H1 (cell line): ENCODE measurements around the gene MEF2B. TPM values are rescaled to one million over a fixed set of nuclear protein-coding genes. Genes with fewer than 3 reads are reported as not detected.

Experiments used
- CTCF ChIA-PET: fragments of 300-600 bp; sonication (Branson Sonifier 250); formaldehyde crosslinking; loops from one replicate; lab custom pipeline; 2021; ENCODE audit not compliant: partially characterized antibody; lab: Charles Lee
- POLR2A ChIA-PET: fragments of 300-600 bp; sonication (Branson Sonifier 250); formaldehyde crosslinking; loops from one replicate; lab custom pipeline; 2021; ENCODE audit warnings: inconsistent platforms; ENCODE audit not compliant: partially characterized antibody; lab: Charles Lee
- DNase-seq, 2 experiments: peaks; one replicate each; pipeline versions ENCODE4 v3.0.0 to v3.0.0-alpha.2; 2010 to 2022; ENCODE audit warnings: low spot score in 2 of 2, low read depth in 1 of 2, mixed read lengths in 1 of 2
- FAIRE-seq: peaks from 2 replicates; lab custom pipeline; 2011; peaks lifted over from hg19 to GRCh38; lab: Jason Lieb, UNC
- H2AFZ ChIP-seq: 2 replicates; pipeline ENCODE4 v1.8.1; 2012; ENCODE audit warnings: low read length, inconsistent platforms
- H2AK5ac ChIP-seq: 2 replicates; pipeline ENCODE4 v1.6.1; 2013; ENCODE audit warnings: low read depth, low read length
- H2BK120ac ChIP-seq: replicated peaks from 2 replicates; pipeline ENCODE3; 2013; ENCODE audit warnings: low read depth, low read length, inconsistent platforms
- H2BK12ac ChIP-seq: 2 replicates; pipeline ENCODE4 v1.6.1; 2013; ENCODE audit warnings: low read depth, low read length
- H2BK15ac ChIP-seq: 2 replicates; pipeline ENCODE4 v1.6.1; 2013; ENCODE audit warnings: low read length
- H2BK20ac ChIP-seq: 2 replicates; pipeline ENCODE4 v1.6.1; 2013; ENCODE audit warnings: low read length
- H2BK5ac ChIP-seq: 2 replicates; pipeline ENCODE4 v1.6.1; 2013; ENCODE audit warnings: low read depth, low read length
- H3K14ac ChIP-seq: 2 replicates; pipeline ENCODE4 v1.6.1; 2013; ENCODE audit warnings: inconsistent platforms; ENCODE audit not compliant: insufficient read length
- H3K18ac ChIP-seq: 2 replicates; pipeline ENCODE4 v1.6.1; 2013; ENCODE audit warnings: low read length; ENCODE audit errors: extremely low read depth
- H3K23ac ChIP-seq: 2 replicates; pipeline ENCODE4 v1.6.1; 2013; ENCODE audit warnings: inconsistent platforms; ENCODE audit not compliant: insufficient read length
- H3K23me2 ChIP-seq: 2 replicates; pipeline ENCODE4 v1.6.1; 2013; ENCODE audit warnings: low read depth, low read length
- H3K27ac ChIP-seq: 2 replicates; pipeline ENCODE4 v1.6.1; 2011; ENCODE audit warnings: low read depth, low read length, inconsistent platforms
- H3K27me3 ChIP-seq, 4 experiments: replicated peaks in 1 of 4; 1 replicate in 1 of 4; 2 replicates in 3 of 4; pipeline versions ENCODE4 v1.6.1 to v1.8.1; 2011 to 2013; ENCODE audit warnings: low read length in 3 of 4, mild to moderate bottlenecking in 3 of 4, inconsistent platforms in 2 of 4, mixed read lengths in 2 of 4, moderate library complexity in 1 of 4; ENCODE audit not compliant: control insufficient read depth in 3 of 4, insufficient read depth in 3 of 4; ENCODE audit errors: extremely low read depth in 1 of 4
- H3K36me3 ChIP-seq, 4 experiments: 2 replicates each; pipeline versions ENCODE4 v1.6.1 to v1.8.1; 2011 to 2013; ENCODE audit warnings: mild to moderate bottlenecking in 4 of 4, low read length in 3 of 4, moderate library complexity in 2 of 4, control low read depth in 1 of 4, inconsistent platforms in 1 of 4; ENCODE audit not compliant: insufficient read depth in 4 of 4, control insufficient read depth in 2 of 4
- H3K4ac ChIP-seq: replicated peaks from 2 replicates; pipeline ENCODE3; 2013; ENCODE audit warnings: low read length, low read depth, mixed read lengths, inconsistent platforms; ENCODE audit not compliant: insufficient read length
- H3K4me1 ChIP-seq, 4 experiments: replicated peaks in 1 of 4; 1 replicate in 1 of 4; 2 replicates in 3 of 4; pipeline versions ENCODE4 v1.6.1 to v1.8.1; 2011 to 2013; ENCODE audit warnings: low read length in 3 of 4, inconsistent platforms in 2 of 4, mixed read lengths in 1 of 4; ENCODE audit not compliant: insufficient read depth in 4 of 4, control insufficient read depth in 3 of 4
- H3K4me2 ChIP-seq, 2 experiments: 2 replicates each; pipeline versions ENCODE4 v1.6.1 to v1.8.1; 2011 to 2013; ENCODE audit warnings: low read depth in 2 of 2, low read length in 2 of 2, control low read depth in 1 of 2, inconsistent platforms in 1 of 2, mild to moderate bottlenecking in 1 of 2; ENCODE audit not compliant: insufficient read depth in 1 of 2
- H3K4me3 ChIP-seq, 4 experiments: fragments of 200-600, 300-600 bp in 1 of 4; sonication (generic), shearing (Covaris generic), sonication (Bioruptor Twin) in 1 of 4; 2 replicates each; pipeline versions ENCODE4 v1.5.1 to v1.8.1; 2011 to 2016; ENCODE audit warnings: low read length in 4 of 4, low read depth in 3 of 4, control low read depth in 2 of 4, inconsistent platforms in 2 of 4, mild to moderate bottlenecking in 2 of 4, mixed read lengths in 1 of 4, moderate library complexity in 1 of 4; ENCODE audit not compliant: insufficient read depth in 2 of 4; ENCODE audit errors: extremely low read depth in 1 of 4
- H3K56ac ChIP-seq: replicated peaks from 2 replicates; pipeline ENCODE3; 2013; ENCODE audit warnings: low read depth, mild to moderate bottlenecking, mixed read lengths, low read length, inconsistent platforms; ENCODE audit not compliant: insufficient read length
- H3K79me1 ChIP-seq: 2 replicates; pipeline ENCODE4 v1.6.1; 2013; ENCODE audit warnings: low read depth, low read length, control low read depth
- H3K79me2 ChIP-seq, 2 experiments: 2 replicates each; pipeline versions ENCODE4 v1.6.1 to v1.8.1; 2012 to 2013; ENCODE audit warnings: low read length in 2 of 2, mild to moderate bottlenecking in 2 of 2, inconsistent platforms in 1 of 2; ENCODE audit not compliant: insufficient read depth in 2 of 2, control insufficient read depth in 1 of 2
- H3K9ac ChIP-seq, 4 experiments: replicated peaks in 1 of 4; 1 replicate in 1 of 4; 2 replicates in 3 of 4; pipeline versions ENCODE4 v1.6.1 to v1.8.1; 2011 to 2013; ENCODE audit warnings: low read depth in 3 of 4, low read length in 3 of 4, control low read depth in 2 of 4, mild to moderate bottlenecking in 2 of 4, moderate library complexity in 2 of 4, inconsistent platforms in 1 of 4; ENCODE audit errors: extremely low read depth in 1 of 4
- H3K9me3 ChIP-seq, 2 experiments: 2 replicates each; pipeline versions ENCODE4 v1.6.1 to v1.8.1; 2012 to 2013; ENCODE audit warnings: mild to moderate bottlenecking in 2 of 2, moderate library complexity in 2 of 2, control low read depth in 1 of 2, inconsistent platforms in 1 of 2, low read depth in 1 of 2, low read length in 1 of 2, mixed read lengths in 1 of 2; ENCODE audit not compliant: insufficient read depth in 2 of 2
- H4K20me1 ChIP-seq, 2 experiments: replicated peaks in 1 of 2; 2 replicates each; pipeline versions ENCODE3 to v1.8.1; 2011 to 2013; ENCODE audit warnings: inconsistent platforms in 2 of 2, low read length in 2 of 2, mild to moderate bottlenecking in 1 of 2; ENCODE audit not compliant: insufficient read depth in 2 of 2, control insufficient read depth in 1 of 2
- H4K5ac ChIP-seq: 2 replicates; pipeline ENCODE4 v1.6.1; 2013; ENCODE audit warnings: low read length, low read depth, mixed read lengths, inconsistent platforms; ENCODE audit not compliant: insufficient read length
- H4K8ac ChIP-seq: 2 replicates; pipeline ENCODE4 v1.8.0; 2013; ENCODE audit warnings: mild to moderate bottlenecking, moderate library complexity, low read length, inconsistent platforms; ENCODE audit not compliant: insufficient read depth; ENCODE audit errors: extremely low read depth
- H4K91ac ChIP-seq: replicated peaks from 2 replicates; pipeline ENCODE3; 2013; ENCODE audit warnings: low read length, mixed read lengths, inconsistent platforms; ENCODE audit not compliant: insufficient read length
- GABPA ChIP-seq: IDR thresholded peaks from 2 replicates; pipeline ENCODE4 v1.6.1; 2011; ENCODE audit warnings: mild to moderate bottlenecking, low read length, moderate library complexity, borderline replicate concordance; ENCODE audit not compliant: insufficient read depth
- POU5F1 ChIP-seq: IDR thresholded peaks from 2 replicates; pipeline ENCODE4 v1.6.1; 2011; ENCODE audit warnings: low read depth, mild to moderate bottlenecking, low read length, moderate library complexity
- SIX5 ChIP-seq: IDR thresholded peaks from 2 replicates; pipeline ENCODE4 v1.6.1; 2011; ENCODE audit warnings: mild to moderate bottlenecking, low read depth, low read length
- WGBS, 2 experiments: shearing (Covaris generic) in 1 of 2; methylation state at CpG; one replicate each; pipeline versions ENCODE4 v1.1.6 to v1.1.7; 2013 to 2015; ENCODE audit warnings: low lambda C conversion rate in 2 of 2, mixed read lengths in 2 of 2, inconsistent platforms in 1 of 2, low coverage in 1 of 2, missing lambda C conversion rate in 1 of 2; ENCODE audit not compliant: insufficient replicate concordance in 2 of 2, insufficient coverage in 1 of 2, insufficient read length in 1 of 2; ENCODE audit errors: extremely low coverage in 1 of 2, missing lambda C conversion rate in 1 of 2; 5-methylcytosine and 5-hydroxymethylcytosine counted together
- long read RNA-seq, 2 experiments: library from RNA in 1 of 2; library from capped mRNA in 1 of 2; stranded (forward); transcript quantifications; one replicate each; pipeline ENCODE4 v2.0.0, GENCODE V29; 2021; ENCODE audit warnings: inconsistent platforms in 1 of 2
- polyA minus RNA-seq, 3 experiments: library from RNA; depleted of rRNA, polyadenylated mRNA; stranded (reverse); fragments of >200 nt; gene quantifications; 1 replicate in 2 of 3; 2 replicates in 1 of 3; pipeline ENCODE4 v1.2.3, GENCODE V29; 2011
- polyA plus RNA-seq, 7 experiments: library from polyadenylated mRNA; depleted of rRNA in 3 of 7; stranded (reverse) in 5 of 7; unstranded in 2 of 7; fragments of >200 nt in 5 of 7; fragments of 200-250 nt in 2 of 7; gene quantifications; 1 replicate in 5 of 7; 2 replicates in 1 of 7; 4 replicates in 1 of 7; pipeline versions ENCODE4 v1.2.1 to v1.2.3, GENCODE V29; 2011 to 2013; ENCODE audit warnings: missing spikeins in 2 of 7, mixed read lengths in 2 of 7
- total RNA-seq: library from RNA; stranded (reverse); fragmentation: NEBNext Ultra II Directional; extraction: Animal tissue kit (Norgen Biotek cat#: 25700); gene quantifications from 2 replicates; pipeline ENCODE4 v1.2.1, GENCODE V29; 2021
- TF ChIP-seq, protein P1 (sequence below): IDR thresholded peaks from 2 replicates; pipeline ENCODE4 v1.6.1; 2012; ENCODE audit warnings: inconsistent platforms
- TF ChIP-seq, protein P2 (sequence below), 3 experiments: IDR thresholded peaks; 1 replicate in 2 of 3; 2 replicates in 1 of 3; pipeline versions ENCODE4 v1.5.1 to v1.6.1; 2011; ENCODE audit warnings: low read length in 3 of 3, mild to moderate bottlenecking in 3 of 3, inconsistent platforms in 2 of 3, low read depth in 1 of 3, moderate library complexity in 1 of 3; ENCODE audit not compliant: insufficient read depth in 1 of 3; ENCODE audit errors: control extremely low read depth in 1 of 3

MEF2B gene
- 2.8 and 4.1 TPM in 2 replicates for total RNA-seq
- 3.7 and 17.8 TPM in 2 replicates for polyA plus RNA-seq (2011; rRNA removed)
- polyA plus RNA-seq (2011; cell fraction: cytosol; rRNA removed): 8.9 TPM
- polyA plus RNA-seq (2011; cell fraction: nucleus; rRNA removed): 17.1 TPM
- 1.4 to 2.8 TPM (median 1.6 TPM) in 4 replicates for polyA plus RNA-seq (2012, experiment 1 of 2)
- 1.7 TPM for polyA plus RNA-seq (2012, experiment 2 of 2)
- 1.1 TPM for polyA plus RNA-seq (2013, experiment 1 of 2)
- polyA plus RNA-seq (2013, experiment 2 of 2): 1.5 TPM
- 0.76 and 2.1 TPM in 2 replicates for polyA minus RNA-seq (2011; rRNA and poly(A)+ RNA removed)
- polyA minus RNA-seq (2011; cell fraction: cytosol; rRNA and poly(A)+ RNA removed): not detected
- 1.4 TPM for polyA minus RNA-seq (2011; cell fraction: nucleus; rRNA and poly(A)+ RNA removed)
- long read RNA-seq, experiment 1, partial matches to known transcripts: 1 of 1 reads
- long read RNA-seq, experiment 1, other reads (novel, unspliced or antisense): 0 of 1 reads
- long read RNA-seq, experiment 2: 0 reads

DNA sequence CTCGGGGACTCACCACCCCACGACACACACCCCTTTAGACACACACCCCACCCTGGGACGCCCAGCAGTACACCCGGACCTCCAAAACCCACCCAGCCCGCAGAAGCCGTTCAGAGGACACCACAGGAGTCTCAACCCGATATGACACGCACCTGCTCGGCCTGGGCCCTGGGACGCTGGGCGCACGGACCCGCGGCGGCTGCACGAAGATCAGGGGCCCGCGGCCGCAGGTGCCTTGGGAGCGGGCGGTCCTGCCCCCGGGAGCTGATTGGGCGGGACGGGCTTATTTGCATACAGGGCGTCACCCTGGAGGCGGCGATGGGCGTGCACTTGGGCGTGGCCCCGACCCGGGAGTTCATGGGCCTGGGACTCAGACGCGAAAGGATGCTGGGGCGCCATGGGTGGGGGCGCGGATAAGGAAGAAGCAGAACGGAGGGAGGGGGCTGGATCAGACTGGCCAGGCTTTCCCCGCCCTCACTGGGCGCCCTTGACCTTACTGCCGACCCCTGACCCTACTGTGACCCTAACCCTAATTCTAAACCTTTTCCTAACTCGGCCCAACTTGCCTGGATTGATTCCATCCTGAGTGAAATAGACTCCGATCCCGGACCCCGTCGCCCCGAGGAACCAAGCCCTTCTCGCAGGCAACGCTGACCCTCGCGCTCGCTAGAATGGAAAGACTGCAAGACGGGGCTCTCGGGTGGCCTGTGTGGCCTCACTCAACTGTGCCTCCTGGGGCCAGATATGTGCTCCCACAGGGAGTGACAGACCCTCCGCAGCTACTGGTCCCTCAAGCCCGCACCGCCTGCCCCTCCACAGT is at the start of gene MEF2B:
MEF2B (minus strand) TSS at position 211 of the 820 bp plus-strand sequence. CDS start 19,528 bp downstream, outside the sequence.
- H2BK15ac ChIP-seq: no peak within 1 kb of the TSS
- H4K8ac ChIP-seq: no peak within 1 kb of the TSS; the same call in 1 of the 2 replicates
- no peak within 1 kb of the TSS for H4K91ac ChIP-seq
- H3K79me1 ChIP-seq: no peaks in the 10 kb centered on the region
- H4K20me1 ChIP-seq: peaks cover 0 to 8% of the 10 kb centered on the region in 2 experiments
- H2AFZ ChIP-seq: no peak within 1 kb of the TSS
- peak within 1 kb of the TSS; percentile 18; the same call in 1 of the 2 replicates for H2BK5ac ChIP-seq
- FAIRE-seq (no peak), DNase-seq (peak; percentile 59 to 96)
- H3K4ac ChIP-seq: no peak within 1 kb of the TSS
- peaks cover 0 to 23% (median 11%) of the 10 kb centered on the region in 4 experiments; a peak in 6 of 7 replicates for H3K4me1 ChIP-seq
- no peaks in the 10 kb centered on the region for H3K79me2 ChIP-seq
- peaks cover 2 to 16% (median 11%) of the 10 kb centered on the region in 4 experiments for H3K27me3 ChIP-seq
- no peak within 1 kb of the TSS for H2BK12ac ChIP-seq
- WGBS, 2 experiments: 19% methylated on average over 52 of the region's 56 CpGs; no CpG with 5 or more reads in 1 of the 2 experiments
- H3K9me3 ChIP-seq: no peaks in the 10 kb centered on the region
- H3K18ac ChIP-seq: no peak within 1 kb of the TSS; the same call in none of the 2 replicates
- no peaks in the 10 kb centered on the region; a peak in 1 of 8 replicates for H3K36me3 ChIP-seq
- ChIA-PET POLR2A (interaction anchor here (0.9 to 11.8 kb wide), 7 partner anchors 11 to 111 kb away, joined by 3 to 133 read pairs (median 5); no protein-coding TSS in a partner anchor), CTCF (interaction anchor here (0.6 to 7.1 kb wide), 7 partner anchors 10 to 1585 kb away, joined by 3 to 109 read pairs (median 4); no protein-coding TSS in a partner anchor)
- H3K4me3 ChIP-seq: peak within 1 kb of the TSS; percentile 15 to 59 (median 28); a peak in 7 of 8 replicates
- H4K5ac ChIP-seq: no peak within 1 kb of the TSS
- H3K14ac ChIP-seq: no peak within 1 kb of the TSS
- H3K23me2 ChIP-seq: peaks cover 7% of the 10 kb centered on the region; the same call in 1 of the 2 replicates
- H3K23ac ChIP-seq: no peak within 1 kb of the TSS
- H2AK5ac ChIP-seq: peak within 1 kb of the TSS; percentile 14
- H3K4me2 ChIP-seq: peak within 1 kb of the TSS; percentile 70 to 81
- H3K27ac ChIP-seq: no peak within 1 kb of the TSS
- H3K56ac ChIP-seq: no peak within 1 kb of the TSS
- peak within 1 kb of the TSS in 1 of 4 experiments; percentile 26; a peak in 1 of 7 replicates for H3K9ac ChIP-seq
- no peak within 1 kb of the TSS for H2BK20ac ChIP-seq
- H2BK120ac ChIP-seq: no peak within 1 kb of the TSS
- TF ChIP-seq SIX5: no peak
- TF ChIP-seq, protein P1, sequence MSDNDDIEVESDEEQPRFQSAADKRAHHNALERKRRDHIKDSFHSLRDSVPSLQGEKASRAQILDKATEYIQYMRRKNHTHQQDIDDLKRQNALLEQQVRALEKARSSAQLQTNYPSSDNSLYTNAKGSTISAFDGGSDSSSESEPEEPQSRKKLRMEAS: peak; percentile 57; the same call in 1 of the 2 replicates
- TF ChIP-seq POU5F1: no peak
- 0 out of 2 replicates have a peak, but pooled peaks have one; percentile 22 for TF ChIP-seq GABPA
- TF ChIP-seq, protein P2, sequence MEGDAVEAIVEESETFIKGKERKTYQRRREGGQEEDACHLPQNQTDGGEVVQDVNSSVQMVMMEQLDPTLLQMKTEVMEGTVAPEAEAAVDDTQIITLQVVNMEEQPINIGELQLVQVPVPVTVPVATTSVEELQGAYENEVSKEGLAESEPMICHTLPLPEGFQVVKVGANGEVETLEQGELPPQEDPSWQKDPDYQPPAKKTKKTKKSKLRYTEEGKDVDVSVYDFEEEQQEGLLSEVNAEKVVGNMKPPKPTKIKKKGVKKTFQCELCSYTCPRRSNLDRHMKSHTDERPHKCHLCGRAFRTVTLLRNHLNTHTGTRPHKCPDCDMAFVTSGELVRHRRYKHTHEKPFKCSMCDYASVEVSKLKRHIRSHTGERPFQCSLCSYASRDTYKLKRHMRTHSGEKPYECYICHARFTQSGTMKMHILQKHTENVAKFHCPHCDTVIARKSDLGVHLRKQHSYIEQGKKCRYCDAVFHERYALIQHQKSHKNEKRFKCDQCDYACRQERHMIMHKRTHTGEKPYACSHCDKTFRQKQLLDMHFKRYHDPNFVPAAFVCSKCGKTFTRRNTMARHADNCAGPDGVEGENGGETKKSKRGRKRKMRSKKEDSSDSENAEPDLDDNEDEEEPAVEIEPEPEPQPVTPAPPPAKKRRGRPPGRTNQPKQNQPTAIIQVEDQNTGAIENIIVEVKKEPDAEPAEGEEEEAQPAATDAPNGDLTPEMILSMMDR (IDR thresholded peaks at IDR 0.05; ENCODE audit: control extremely low read depth in 1 of 3, insufficient read depth in 1 of 3, low read depth in 1 of 3, low read length in 3 of 3): no peak
